Skeletal muscle satellite cell (primary cell): ENCODE measurements around the gene FKBP4.

Source experiments
- H3K27me3 ChIP-seq: 2 replicates; pipeline ENCODE4 v1.7.0; 2013; ENCODE audit warnings: low read length; ENCODE audit not compliant: control insufficient read depth, insufficient read depth
- H3K36me3 ChIP-seq: 2 replicates; pipeline ENCODE4 v1.7.0; 2013; ENCODE audit warnings: mild to moderate bottlenecking, control low read depth, low read length; ENCODE audit not compliant: insufficient read depth
- H3K4me1 ChIP-seq: 2 replicates; pipeline ENCODE4 v1.7.0; 2013; ENCODE audit warnings: low read length; ENCODE audit not compliant: control insufficient read depth, insufficient read depth
- H3K4me2 ChIP-seq: 2 replicates; pipeline ENCODE4 v1.7.0; 2013; ENCODE audit warnings: mild to moderate bottlenecking, low read length
- H3K4me3 ChIP-seq: 2 replicates; pipeline ENCODE4 v1.7.0; 2013; ENCODE audit warnings: low read length
- H3K9ac ChIP-seq: 2 replicates; pipeline ENCODE4 v1.7.0; 2013; ENCODE audit warnings: mild to moderate bottlenecking, low read depth, low read length, moderate library complexity
- H3K9me3 ChIP-seq: replicated peaks from 2 replicates; pipeline ENCODE4 v1.7.0; 2013; ENCODE audit warnings: mild to moderate bottlenecking, control low read depth, low read length

Gene FKBP4

GRCh38 chr12:2785017-2785416, 9.8 kb upstream of the FKBP4 start:
- H3K9me3 ChIP-seq: no peaks in the 10 kb centered on the region
- H3K36me3 ChIP-seq: no peaks in the 10 kb centered on the region
- H3K4me2 ChIP-seq: no peak overlapping the region
- peaks cover 5% of the 10 kb centered on the region for H3K4me1 ChIP-seq
- no peak overlapping the region for H3K4me3 ChIP-seq
- peaks cover 38% of the 10 kb centered on the region for H3K27me3 ChIP-seq
- H3K9ac ChIP-seq: no peak overlapping the region

GRCh38 chr12:2791089-2791488, 3.7 kb upstream of the FKBP4 start:
- no peaks in the 10 kb centered on the region for H3K9me3 ChIP-seq
- H3K4me1 ChIP-seq: peaks cover 5% of the 10 kb centered on the region
- H3K4me2 ChIP-seq: no peak overlapping the region
- H3K9ac ChIP-seq: no peak overlapping the region
- H3K4me3 ChIP-seq: no peak overlapping the region
- H3K27me3 ChIP-seq: peaks cover 13% of the 10 kb centered on the region
- no peaks in the 10 kb centered on the region for H3K36me3 ChIP-seq

- peaks cover 13% of the 10 kb centered on the region for H3K27me3 ChIP-seq
- peaks cover 11% of the 10 kb centered on the region for H3K36me3 ChIP-seq
- no peak overlapping the region for H3K4me2 ChIP-seq
- H3K9ac ChIP-seq: no peak overlapping the region
- H3K4me3 ChIP-seq: no peak overlapping the region
- no peaks in the 10 kb centered on the region for H3K9me3 ChIP-seq
- H3K4me1 ChIP-seq: peaks cover 13% of the 10 kb centered on the region
Measured at GRCh38 chr12:2792671-2793500, 1.9 kb upstream of the FKBP4 start.

- Histone ChIP-seq H3K4me3 (no peak overlapping the region), H3K4me1 (peaks cover 13% of the 10 kb centered on the region), H3K9ac (no peak overlapping the region), H3K36me3 (peaks cover 18% of the 10 kb centered on the region), H3K9me3 (no peaks in the 10 kb centered on the region), H3K27me3 (peaks cover 8% of the 10 kb centered on the region), H3K4me2 (no peak overlapping the region)
Measured at GRCh38 chr12:2793561-2793960, 1.2 kb upstream of the FKBP4 start.

GRCh38 chr12:2794191-2794735, 507 bp upstream of the FKBP4 start:
- Histone ChIP-seq H3K9me3 (no peaks in the 10 kb centered on the region), H3K4me3 (peak overlapping the region; percentile 89), H3K4me2 (peak overlapping the region; percentile 97), H3K9ac (peak overlapping the region; percentile 78), H3K27me3 (peaks cover 4% of the 10 kb centered on the region), H3K4me1 (peaks cover 13% of the 10 kb centered on the region), H3K36me3 (peaks cover 25% of the 10 kb centered on the region)

GRCh38 chr12:2795291-2796186, 769 bp downstream of the FKBP4 start:
- peak overlapping the region; percentile 89 for H3K4me3 ChIP-seq
- H3K36me3 ChIP-seq: peaks cover 38% of the 10 kb centered on the region

GRCh38 chr12:2796187-2796666, 1.5 kb downstream of the FKBP4 start:
- H3K4me3 ChIP-seq: peak overlapping the region; percentile 89
- H3K9ac ChIP-seq: peak overlapping the region; percentile 78
- H3K9me3 ChIP-seq: no peaks in the 10 kb centered on the region
- H3K36me3 ChIP-seq: peaks cover 45% of the 10 kb centered on the region
- peaks cover 4% of the 10 kb centered on the region for H3K27me3 ChIP-seq
- H3K4me2 ChIP-seq: peak overlapping the region; percentile 97
- H3K4me1 ChIP-seq: peaks cover 13% of the 10 kb centered on the region

More at GRCh38 chr12:2795291-2796186, 769 bp downstream of the FKBP4 start:
- peak overlapping the region; percentile 97 for H3K4me2 ChIP-seq
- peaks cover 4% of the 10 kb centered on the region for H3K27me3 ChIP-seq
- H3K4me1 ChIP-seq: peaks cover 13% of the 10 kb centered on the region
- H3K9me3 ChIP-seq: no peaks in the 10 kb centered on the region
- peak overlapping the region; percentile 78 for H3K9ac ChIP-seq

- H3K27me3 ChIP-seq: peaks cover 4% of the 10 kb centered on the region
- H3K9me3 ChIP-seq: no peaks in the 10 kb centered on the region
- H3K9ac ChIP-seq: no peak overlapping the region
- H3K4me1 ChIP-seq: peaks cover 13% of the 10 kb centered on the region
- no peak overlapping the region for H3K4me2 ChIP-seq
- H3K36me3 ChIP-seq: peaks cover 58% of the 10 kb centered on the region
- no peak overlapping the region for H3K4me3 ChIP-seq
Measured at GRCh38 chr12:2797721-2798418, 3.1 kb downstream of the FKBP4 start.

GRCh38 chr12:2800046-2800570, 5.3 kb downstream of the FKBP4 start:
- H3K9me3 ChIP-seq: no peaks in the 10 kb centered on the region
- H3K4me2 ChIP-seq: no peak overlapping the region
- no peak overlapping the region for H3K4me3 ChIP-seq
- no peak overlapping the region for H3K9ac ChIP-seq
- peaks cover 9% of the 10 kb centered on the region for H3K4me1 ChIP-seq
- no peaks in the 10 kb centered on the region for H3K27me3 ChIP-seq
- H3K36me3 ChIP-seq: peaks cover 74% of the 10 kb centered on the region

GRCh38 chr12:2801044-2801783, 6.4 kb downstream of the FKBP4 start:
- Histone ChIP-seq H3K4me1 (peaks cover 7% of the 10 kb centered on the region), H3K27me3 (no peaks in the 10 kb centered on the region), H3K4me3 (no peak overlapping the region), H3K9ac (no peak overlapping the region), H3K9me3 (no peaks in the 10 kb centered on the region), H3K36me3 (peaks cover 74% of the 10 kb centered on the region), H3K4me2 (no peak overlapping the region)
